Measurements from ENCODE around the gene CARD10. TPM values are rescaled to one million over a fixed set of nuclear protein-coding genes. Genes with fewer than 3 reads are reported as not detected.

CARD10 gene
- total RNA-seq, 2 donors from 2014 or later = 20.3 to 24.4 TPM

GRCh38 chr22:37559521-37559900, 40.3 kb upstream of the CARD10 start:
- no peak overlapping the region for H3K4me3 ChIP-seq (ENCODE audit: low read length)
- Mint-ChIP-seq H3K27ac (peak overlapping the region; percentile 81), H3K27me3 (ENCODE audit: insufficient read depth) (peaks cover 11% of the 10 kb centered on the region), H3K4me3 (peak overlapping the region; percentile 63), H3K4me1 (peaks cover 51% of the 10 kb centered on the region), H3K36me3 (ENCODE audit: low read depth) (peaks cover 2% of the 10 kb centered on the region), H3K9me3 (no peaks in the 10 kb centered on the region)
- no peak overlapping the region for H3K27ac ChIP-seq (ENCODE audit: low read depth, low read length)
- H3K4me1 ChIP-seq (ENCODE audit: control insufficient read depth, insufficient read depth, low read length) = peaks cover 31% of the 10 kb centered on the region
- H3K27me3 ChIP-seq (ENCODE audit: control insufficient read depth, insufficient read depth, low read length, poor library complexity, severe bottlenecking) = no peaks in the 10 kb centered on the region
- H3K9me3 ChIP-seq (ENCODE audit: control insufficient read depth, low read length) = no peaks in the 10 kb centered on the region
- no peak for TF ChIP-seq CTCF (conservative IDR thresholded peaks at IDR 0.05)
- DNase-seq = peak; percentile 72
- peaks cover 14% of the 10 kb centered on the region for H3K36me3 ChIP-seq (ENCODE audit: control insufficient read depth, insufficient read depth, low read length)
- no peak overlapping the region for H3K9ac ChIP-seq (ENCODE audit: extremely low read depth, low read length, poor library complexity, severe bottlenecking)
- WGBS, 2 experiments (ENCODE audit: insufficient coverage in 1 of 2, insufficient read length in 1 of 2) = 60 to 72% methylated on average over 2 to 6 of the region's 6 CpGs

GRCh38 chr22:37558815-37559214, 39.6 kb upstream of the CARD10 start:
- no peak overlapping the region for H3K4me3 ChIP-seq (ENCODE audit: low read length)
- H3K9me3 Mint-ChIP-seq = no peaks in the 10 kb centered on the region
- peaks cover 7% of the 10 kb centered on the region for H3K36me3 ChIP-seq (ENCODE audit: control insufficient read depth, insufficient read depth, low read length)
- H3K27ac Mint-ChIP-seq = no peak overlapping the region
- H3K4me1 Mint-ChIP-seq = peaks cover 44% of the 10 kb centered on the region
- peaks cover 25% of the 10 kb centered on the region for H3K4me1 ChIP-seq (ENCODE audit: control insufficient read depth, insufficient read depth, low read length)
- H3K9ac ChIP-seq (ENCODE audit: extremely low read depth, low read length, poor library complexity, severe bottlenecking) = no peak overlapping the region
- DNase-seq = no peak
- H3K27ac ChIP-seq (ENCODE audit: low read depth, low read length) = no peak overlapping the region
- H3K9me3 ChIP-seq (ENCODE audit: control insufficient read depth, low read length) = no peaks in the 10 kb centered on the region
- H3K27me3 ChIP-seq (ENCODE audit: control insufficient read depth, insufficient read depth, low read length, poor library complexity, severe bottlenecking) = no peaks in the 10 kb centered on the region
- 86 to 87% methylated on average over 2 to 7 of the region's 7 CpGs for WGBS, 2 experiments (ENCODE audit: insufficient coverage in 1 of 2, insufficient read length in 1 of 2)
- H3K27me3 Mint-ChIP-seq (ENCODE audit: insufficient read depth) = peaks cover 12% of the 10 kb centered on the region
- H3K36me3 Mint-ChIP-seq (ENCODE audit: low read depth) = peaks cover 2% of the 10 kb centered on the region
- no peak for TF ChIP-seq CTCF (conservative IDR thresholded peaks at IDR 0.05)
- no peak overlapping the region for H3K4me3 Mint-ChIP-seq

- no peak overlapping the region for H3K27ac Mint-ChIP-seq
- WGBS, 2 experiments (ENCODE audit: insufficient coverage in 1 of 2, insufficient read length in 1 of 2) = 95 to 100% methylated on average over 7 of the region's 7 CpGs
- no peak for DNase-seq
- no peaks in the 10 kb centered on the region for H3K27me3 ChIP-seq (ENCODE audit: control insufficient read depth, insufficient read depth, low read length, poor library complexity, severe bottlenecking)
- no peak overlapping the region for H3K27ac ChIP-seq (ENCODE audit: low read depth, low read length)
- H3K36me3 ChIP-seq (ENCODE audit: control insufficient read depth, insufficient read depth, low read length) = peaks cover 4% of the 10 kb centered on the region
- H3K9me3 ChIP-seq (ENCODE audit: control insufficient read depth, low read length) = no peaks in the 10 kb centered on the region
- peaks cover 43% of the 10 kb centered on the region for H3K4me1 Mint-ChIP-seq
- H3K4me3 Mint-ChIP-seq = no peak overlapping the region
- H3K4me1 ChIP-seq (ENCODE audit: control insufficient read depth, insufficient read depth, low read length) = peaks cover 19% of the 10 kb centered on the region
- no peaks in the 10 kb centered on the region for H3K9me3 Mint-ChIP-seq
- H3K9ac ChIP-seq (ENCODE audit: extremely low read depth, low read length, poor library complexity, severe bottlenecking) = no peak overlapping the region
- H3K36me3 Mint-ChIP-seq (ENCODE audit: low read depth) = no peaks in the 10 kb centered on the region
- H3K4me3 ChIP-seq (ENCODE audit: low read length) = no peak overlapping the region
- H3K27me3 Mint-ChIP-seq (ENCODE audit: insufficient read depth) = peaks cover 13% of the 10 kb centered on the region
- no peak for TF ChIP-seq CTCF (conservative IDR thresholded peaks at IDR 0.05)
Observed at GRCh38 chr22:37557321-37558001, 38.2 kb upstream of the CARD10 start.
